OCI-LY7 (cell line): ENCODE data around the gene TSPYL1. TPM values are rescaled to one million over a fixed set of nuclear protein-coding genes. Genes with fewer than 3 reads are reported as not detected.
A peak's percentile ranks its signal among the peaks of the same experiment; 100 is the strongest.

Experiments
- BruUV-seq: library from RNA; stranded (reverse); fragments of 400-500 nt; replicated peaks from 2 replicates; lab custom pipeline; 2021; lab: Mats Ljungman, UMichigan
- CTCF ChIA-PET: fragments of 300-600 bp; sonication (Branson Sonifier 250); formaldehyde crosslinking; loops from one replicate; lab custom pipeline; 2022; ENCODE audit warnings: antibody characterized with exemption; ENCODE audit not compliant: unreplicated experiment; lab: Charles Lee
- POLR2A ChIA-PET: fragments of 300-600 bp; sonication (Branson Sonifier 250); formaldehyde crosslinking; loops from one replicate; lab custom pipeline; 2022; ENCODE audit warnings: antibody characterized with exemption; lab: Charles Lee
- DNase-seq: peaks from one replicate; pipeline ENCODE4 v3.0.0-alpha.2; 2015; ENCODE audit warnings: low spot score
- H2AFZ ChIP-seq: fragments of 200-600 bp; sonication (generic), shearing (Covaris generic); 2 replicates; pipeline ENCODE4 v1.6.1; 2014; ENCODE audit warnings: mild to moderate bottlenecking, antibody characterized with exemption, low read length, moderate library complexity
- H3K27ac ChIP-seq: fragments of 200-600 bp; sonication (generic); 2 replicates; pipeline ENCODE4 v1.5.1; 2014; ENCODE audit warnings: mixed run types, low read depth, mild to moderate bottlenecking, moderate library complexity, low read length, inconsistent platforms; ENCODE audit not compliant: poor library complexity, severe bottlenecking
- H3K36me3 ChIP-seq: fragments of 200-600 bp; sonication (generic); 2 replicates; pipeline ENCODE4 v1.6.1; 2014; ENCODE audit warnings: mild to moderate bottlenecking, antibody characterized with exemption, low read length, moderate library complexity, mixed read lengths; ENCODE audit not compliant: insufficient read depth
- H3K4me1 ChIP-seq: fragments of 200-600 bp; sonication (generic); 2 replicates; pipeline ENCODE4 v1.5.1; 2014; ENCODE audit warnings: mild to moderate bottlenecking, low read length; ENCODE audit not compliant: insufficient read depth, poor library complexity, severe bottlenecking
- H3K4me2 ChIP-seq: fragments of 200-600 bp; sonication (generic); 2 replicates; pipeline ENCODE4 v1.6.1; 2014; ENCODE audit warnings: mild to moderate bottlenecking, low read length
- H3K4me3 ChIP-seq: fragments of 200-600 bp; sonication (generic); 2 replicates; pipeline ENCODE4 v1.5.1; 2014; ENCODE audit warnings: mild to moderate bottlenecking, low read depth, low read length; ENCODE audit not compliant: poor library complexity, severe bottlenecking
- H3K79me2 ChIP-seq: fragments of 200-600 bp; sonication (generic); 2 replicates; pipeline ENCODE4 v1.6.1; 2016; ENCODE audit warnings: low read depth, mild to moderate bottlenecking, low read length, moderate library complexity, mixed read lengths; ENCODE audit not compliant: insufficient read depth
- H3K9me2 ChIP-seq: fragments of 200-600 bp; sonication (generic); 2 replicates; pipeline ENCODE4 v1.6.1; 2016; ENCODE audit warnings: mild to moderate bottlenecking, low read length, mixed read lengths; ENCODE audit not compliant: insufficient read depth
- H3K9me3 ChIP-seq: fragments of 200-600 bp; sonication (generic); 2 replicates; pipeline ENCODE4 v1.6.1; 2014; ENCODE audit warnings: mild to moderate bottlenecking, mixed run types, low read length, mixed read lengths
- H4K20me1 ChIP-seq: fragments of 200-600 bp; sonication (generic); 2 replicates; pipeline ENCODE4 v1.6.1; 2014; ENCODE audit warnings: mild to moderate bottlenecking, antibody characterized with exemption, low read length, moderate library complexity, mixed read lengths; ENCODE audit not compliant: insufficient read depth
- CTCF ChIP-seq: fragments of 200-600 bp; sonication (generic); conservative IDR thresholded peaks from 2 replicates; pipeline ENCODE4 v1.5.1; 2014; ENCODE audit warnings: mild to moderate bottlenecking, antibody characterized with exemption, low read length, moderate library complexity, mixed read lengths
- EZH2phosphoT487 ChIP-seq: fragments of 200-600 bp; sonication (generic); IDR thresholded peaks from 2 replicates; pipeline ENCODE4 v1.6.1; 2018; ENCODE audit warnings: low read depth, borderline replicate concordance, mild to moderate bottlenecking, mixed run types, antibody characterized with exemption, low read length, moderate library complexity, mixed read lengths
- intact Hi-C: fragments of 100-400 bp; cut with micrococcal nuclease; formaldehyde crosslinking; loops from one replicate; pipeline ENCODE4 v1.10.0; 2022; ENCODE audit not compliant: unreplicated experiment
- total RNA-seq, 2 experiments: library from RNA; depleted of rRNA in 1 of 2; stranded (reverse); fragments of >200 nt in 1 of 2; shearing (Covaris generic) in 1 of 2; gene quantifications; 2 replicates each; pipeline ENCODE4 v1.2.3, GENCODE V29; 2014 to 2022

Gene TSPYL1
- total RNA-seq, 2 experiments from 2014 or later: 32.8 to 50.3 TPM

- BruUV-seq: no TSS peak
- H3K9me3 ChIP-seq: no peaks in the 10 kb centered on the region
- no peak for TF ChIP-seq EZH2phosphoT487
- no peak for TF ChIP-seq CTCF
- POLR2A ChIA-PET: interaction anchor here (0.6 to 1.8 kb wide), 8 partner anchors 9 to 193 kb away, joined by 3 to 9 read pairs (median 4); partner anchors contain the start of gene TSPYL1
- no peaks in the 10 kb centered on the region for H4K20me1 ChIP-seq
- H3K4me2 ChIP-seq: peak within 1 kb of the TSS; percentile 81
- peak within 1 kb of the TSS; percentile 77 for H3K4me3 ChIP-seq
- H3K36me3 ChIP-seq: no peaks in the 10 kb centered on the region
- peak; percentile 86 for DNase-seq
- peak within 1 kb of the TSS; percentile 98 for H2AFZ ChIP-seq
- peak within 1 kb of the TSS; percentile 19 for H3K27ac ChIP-seq
- no peaks in the 10 kb centered on the region for H3K9me2 ChIP-seq
- peaks cover 26% of the 10 kb centered on the region for H3K4me1 ChIP-seq
- H3K79me2 ChIP-seq: peaks cover 27% of the 10 kb centered on the region
- intact Hi-C loops: loop anchor here (2.0 kb wide), 1 partner anchor 25 kb away; the partner anchor contains the start of gene TSPYL1
- CTCF ChIA-PET: no interaction called here
These were observed 26.0 kb downstream of the TSPYL1 start, which contains the start of gene TSPYL4 for GRCh38 chr6:116253505-116254296. TSPYL4 (minus strand) TSS chr6:116254075; CDS start chr6:116254008, 67 bp downstream.

GRCh38 chr6:116253188-116253504 is 26.6 kb downstream of the TSPYL1 start:
- H3K79me2 ChIP-seq: peaks cover 27% of the 10 kb centered on the region
- H3K9me3 ChIP-seq: no peaks in the 10 kb centered on the region
- DNase-seq: no peak
- peak overlapping the region; percentile 77 for H3K4me3 ChIP-seq
- H3K36me3 ChIP-seq: no peaks in the 10 kb centered on the region
- no peak for TF ChIP-seq EZH2phosphoT487
- intact Hi-C loops: no loop called here
- no peak overlapping the region for H3K27ac ChIP-seq
- ChIA-PET CTCF (no interaction called here), POLR2A (interaction anchor here (1.0 to 1.8 kb wide), 2 partner anchors 8 to 35 kb away, joined by 3 to 4 read pairs; no protein-coding TSS in a partner anchor)
- no peaks in the 10 kb centered on the region for H4K20me1 ChIP-seq
- H3K4me2 ChIP-seq: peak overlapping the region; percentile 81
- peak overlapping the region; percentile 98; the same call in 1 of the 2 replicates for H2AFZ ChIP-seq
- BruUV-seq: no TSS peak
- H3K9me2 ChIP-seq: no peaks in the 10 kb centered on the region
- H3K4me1 ChIP-seq: peaks cover 26% of the 10 kb centered on the region

- H3K36me3 ChIP-seq: no peaks in the 10 kb centered on the region
- no peak for TF ChIP-seq EZH2phosphoT487
- no peak for TF ChIP-seq CTCF
- H3K9me2 ChIP-seq: no peaks in the 10 kb centered on the region
- ChIA-PET CTCF (no interaction called here), POLR2A (interaction anchor here (0.5 to 1.0 kb wide), 3 partner anchors 9 to 1423 kb away, joined by 3 to 5 read pairs (median 4); partner anchors contain the start of gene NUS1)
- intact Hi-C loops: no loop called here
- H3K9me3 ChIP-seq: no peaks in the 10 kb centered on the region
- H2AFZ ChIP-seq: no peak overlapping the region
- H3K4me1 ChIP-seq: peaks cover 26% of the 10 kb centered on the region
- H4K20me1 ChIP-seq: no peaks in the 10 kb centered on the region
- DNase-seq: no peak
- BruUV-seq: no TSS peak
- H3K4me2 ChIP-seq: peak overlapping the region; percentile 81
- no peak overlapping the region for H3K27ac ChIP-seq
- peak overlapping the region; percentile 77 for H3K4me3 ChIP-seq
- H3K79me2 ChIP-seq: peaks cover 27% of the 10 kb centered on the region
These were observed 28.0 kb downstream of the TSPYL1 start for GRCh38 chr6:116251568-116252384.
